GM18517 (cell line): ENCODE measurements around the gene LMNTD2.

Source experiments
- ATAC-seq: cut with Tn5 transposase; IDR thresholded peaks from one replicate; pipeline ENCODE4 v1.9.1; 2021; ENCODE audit warnings: mild to moderate bottlenecking, moderate library complexity; ENCODE audit not compliant: unreplicated experiment

LMNTD2 gene

GRCh38 chr11:554428-555226, 5.9 kb downstream of the LMNTD2 start:
- ATAC-seq: no peak

GRCh38 chr11:553988-554340, 6.6 kb downstream of the LMNTD2 start:
- no peak for ATAC-seq

GRCh38 chr11:553083-553987, 7.2 kb downstream of the LMNTD2 start:
- no peak for ATAC-seq

GRCh38 chr11:551596-551995, 8.9 kb downstream of the LMNTD2 start:
- ATAC-seq: no peak

GRCh38 chr11:551131-551530, 9.4 kb downstream of the LMNTD2 start:
- ATAC-seq: no peak

GRCh38 chr11:550746-551085, 9.8 kb downstream of the LMNTD2 start:
- no peak for ATAC-seq

GRCh38 chr11:550021-550745, 10.4 kb downstream of the LMNTD2 start:
- ATAC-seq: no peak

- no peak for ATAC-seq
Measured at GRCh38 chr11:548700-549603, 11.6 kb downstream of the LMNTD2 start.

- ATAC-seq: no peak
Measured at GRCh38 chr11:545171-545570, 15.4 kb downstream of the LMNTD2 start.

GRCh38 chr11:544817-545166, 15.7 kb downstream of the LMNTD2 start:
- ATAC-seq: no peak

GRCh38 chr11:541433-541885, 19.1 kb downstream of the LMNTD2 start:
- no peak for ATAC-seq

- no peak for ATAC-seq
Measured at GRCh38 chr11:540583-541432, 19.7 kb downstream of the LMNTD2 start.

- no peak for ATAC-seq
Measured at GRCh38 chr11:539971-540481, 20.5 kb downstream of the LMNTD2 start.

- no peak for ATAC-seq
Measured at GRCh38 chr11:538431-539051, 22.0 kb downstream of the LMNTD2 start.

- no peak for ATAC-seq
Measured at GRCh38 chr11:537622-538430, 22.7 kb downstream of the LMNTD2 start.

GRCh38 chr11:536841-537621, 23.5 kb downstream of the LMNTD2 start, which contains the start of gene LRRC56:
Gene LRRC56 (plus strand): TSS chr11:537527. CDS start chr11:540685, 3,158 bp downstream.
- ATAC-seq: peak; percentile 58
